SH-SY5Y (cell line): ENCODE results near the gene FBP2.

Source experiments
- GATA2 ChIP-seq: IDR thresholded peaks from 2 replicates; pipeline ENCODE4 v1.6.1; 2011; ENCODE audit warnings: mild to moderate bottlenecking, low read depth, low read length
- GATA3 ChIP-seq: IDR thresholded peaks from 2 replicates; pipeline ENCODE4 v1.6.1; 2011; ENCODE audit warnings: low read depth, mild to moderate bottlenecking, low read length, moderate library complexity

GRCh38 chr9:94625835-94626234 is 32.2 kb upstream of the FBP2 start:
- no peak for TF ChIP-seq GATA3
- no peak for TF ChIP-seq GATA2
